ENCODE measurements around the gene ROR1.

Gene ROR1

GRCh38 chr1:64137412-64137803 is 363.6 kb downstream of the ROR1 start:
- DNase-seq (ENCODE audit: low read depth in 2 of 2) = no peak

GRCh38 chr1:64139877-64140276 is 366.1 kb downstream of the ROR1 start:
- DNase-seq (ENCODE audit: low read depth in 2 of 2) = no peak

GRCh38 chr1:64140596-64140995 is 366.8 kb downstream of the ROR1 start:
- no peak for DNase-seq (ENCODE audit: low read depth in 2 of 2)

DNA sequence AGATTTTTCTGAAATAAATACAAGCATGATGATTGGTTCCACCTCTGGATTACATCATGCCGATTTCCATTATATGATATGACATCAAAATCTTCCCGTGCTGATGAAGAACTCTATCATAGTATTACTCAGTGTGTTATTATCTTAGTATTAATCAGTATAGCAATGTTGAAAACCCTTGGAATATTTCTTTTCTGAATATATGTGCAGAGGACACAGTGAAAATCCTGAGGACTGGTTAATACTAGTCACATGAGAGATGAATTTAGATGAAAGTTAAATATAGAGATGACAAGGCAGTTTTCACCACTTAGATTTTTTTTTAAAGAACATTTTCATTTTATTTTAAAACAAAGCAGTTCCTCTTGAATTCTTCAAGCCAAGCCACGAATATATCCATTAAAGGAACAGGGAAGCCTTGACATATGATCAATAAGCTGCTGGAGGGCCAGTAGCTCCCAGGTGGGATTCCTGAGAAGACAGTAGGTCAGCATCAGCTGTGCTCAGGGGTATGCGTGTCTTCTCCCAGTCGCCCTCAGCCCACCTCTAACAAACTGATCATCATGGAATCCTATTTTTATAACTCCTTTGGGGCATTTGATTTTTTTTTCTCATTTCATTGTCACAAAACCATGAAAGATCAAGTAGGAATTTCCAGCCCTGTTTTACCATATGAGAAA is 373.4 kb downstream of the ROR1 start:
- DNase-seq (ENCODE audit: low read depth in 2 of 2) = no peak

GRCh38 chr1:64147759-64148158 is 373.9 kb downstream of the ROR1 start:
- DNase-seq (ENCODE audit: low read depth in 2 of 2) = no peak

- no peak for DNase-seq (ENCODE audit: low read depth in 2 of 2)
Observed at GRCh38 chr1:64150266-64150665, 376.4 kb downstream of the ROR1 start.

DNA sequence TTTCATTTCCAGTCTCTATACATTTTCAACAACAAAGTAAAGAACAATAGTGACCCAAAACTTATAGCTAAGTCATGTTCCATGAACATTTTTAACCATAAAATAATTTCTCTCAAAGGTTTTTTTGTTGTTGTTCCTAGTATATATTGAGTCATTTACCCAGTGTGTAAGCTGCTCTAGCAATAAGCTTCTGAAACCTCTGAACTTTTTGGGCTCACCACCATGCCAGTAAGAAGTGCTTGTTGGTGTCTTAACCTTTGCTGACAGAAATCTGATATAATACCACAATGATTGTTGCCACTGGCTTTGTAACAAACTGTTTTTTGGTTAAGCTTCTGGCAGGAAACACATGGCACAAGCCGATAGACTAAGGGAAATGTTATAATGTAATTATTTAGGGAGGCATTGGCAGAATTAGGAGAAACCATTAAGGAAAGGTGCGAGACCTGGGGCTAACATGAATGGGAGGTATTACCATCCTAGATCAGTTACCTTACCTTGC is 377.0 kb downstream of the ROR1 start:
- no peak for DNase-seq (ENCODE audit: low read depth in 2 of 2)

GRCh38 chr1:64155278-64155677 is 381.5 kb downstream of the ROR1 start:
- DNase-seq (ENCODE audit: low read depth in 2 of 2) = no peak

DNA sequence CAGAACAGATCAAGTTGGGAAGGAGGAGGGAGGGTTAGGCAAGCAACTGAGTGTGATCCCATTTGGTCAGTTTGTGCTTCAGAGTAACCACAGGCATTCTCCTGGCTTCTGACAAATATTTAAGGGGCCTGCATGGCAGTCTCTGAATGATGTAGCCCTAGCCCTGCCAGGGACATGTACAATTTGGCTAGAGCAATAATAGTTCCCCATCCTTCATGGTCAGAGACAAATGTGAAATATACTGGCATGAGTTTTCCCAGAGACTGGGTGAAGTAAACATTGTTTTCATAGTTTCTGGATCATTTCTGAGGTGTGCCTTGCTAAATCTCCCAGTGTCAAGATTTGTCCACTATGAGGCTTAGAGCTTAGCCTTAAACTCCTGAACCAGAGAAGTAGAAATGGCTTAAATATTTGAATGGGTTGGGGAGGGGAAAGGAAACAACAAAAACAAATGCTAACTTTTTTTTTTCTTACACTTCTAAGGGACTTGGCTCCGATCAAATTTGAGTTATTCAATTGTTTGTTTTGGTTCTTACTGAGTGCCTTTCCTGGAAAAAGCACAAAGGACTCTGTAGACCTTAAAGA is 387.6 kb downstream of the ROR1 start:
- DNase-seq (ENCODE audit: low read depth in 2 of 2) = no peak

- DNase-seq (ENCODE audit: low read depth in 2 of 2) = no peak
Observed at GRCh38 chr1:64162151-64162550, 388.3 kb downstream of the ROR1 start.

DNA sequence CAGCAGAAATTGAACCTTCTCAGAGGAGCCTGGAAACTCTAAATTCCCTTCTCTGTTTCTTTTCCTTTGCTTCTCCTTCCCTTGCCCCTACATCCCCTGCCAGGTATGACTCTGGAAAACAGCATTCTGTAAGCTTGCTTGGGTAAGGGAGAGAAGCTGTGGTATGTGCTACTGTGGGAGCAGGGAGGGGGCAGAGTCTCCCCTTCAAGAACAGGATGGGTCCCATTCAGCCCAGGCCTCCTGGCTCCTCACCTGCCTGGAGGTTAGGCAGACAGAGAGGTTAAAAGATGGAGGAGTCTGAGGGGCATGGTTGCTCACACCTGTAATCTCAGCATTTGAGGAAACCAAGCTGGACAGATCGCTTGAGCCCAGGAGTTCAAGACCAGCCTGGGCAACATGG is 389.0 kb downstream of the ROR1 start:
- no peak for DNase-seq (ENCODE audit: low read depth in 2 of 2)

- no peak for DNase-seq (ENCODE audit: low read depth in 2 of 2)
Observed at GRCh38 chr1:64163431-64163830, 389.6 kb downstream of the ROR1 start.

- no peak for DNase-seq (ENCODE audit: low read depth in 2 of 2)
Observed at GRCh38 chr1:64163970-64164369, 390.2 kb downstream of the ROR1 start.

GRCh38 chr1:64166629-64167028 is 392.8 kb downstream of the ROR1 start:
- DNase-seq (ENCODE audit: low read depth in 2 of 2) = no peak

DNA sequence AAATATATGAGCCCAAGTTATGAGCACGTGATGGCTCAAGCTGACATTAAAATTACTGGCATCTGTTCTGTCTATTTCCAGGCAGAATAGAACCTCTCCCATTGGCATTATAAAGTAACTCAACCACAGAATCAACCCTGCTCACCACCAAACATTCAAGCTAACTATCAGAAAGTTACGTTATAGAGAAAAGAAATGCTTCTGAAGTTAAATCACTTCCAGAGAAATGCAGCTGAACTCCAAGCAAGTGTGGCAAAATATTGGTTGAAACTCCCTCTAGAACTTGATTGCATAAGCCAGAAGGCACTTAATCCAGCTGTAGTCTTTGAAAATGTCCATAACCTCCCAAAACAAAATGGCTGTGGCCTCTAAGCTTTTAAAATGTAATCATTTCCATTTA is 393.4 kb downstream of the ROR1 start:
- no peak for DNase-seq (ENCODE audit: low read depth in 2 of 2)

GRCh38 chr1:64171246-64171645 is 397.4 kb downstream of the ROR1 start:
- no peak for DNase-seq (ENCODE audit: low read depth in 2 of 2)

GRCh38 chr1:64171797-64172281 is 398.0 kb downstream of the ROR1 start:
- DNase-seq (ENCODE audit: low read depth in 2 of 2) = no peak

DNA sequence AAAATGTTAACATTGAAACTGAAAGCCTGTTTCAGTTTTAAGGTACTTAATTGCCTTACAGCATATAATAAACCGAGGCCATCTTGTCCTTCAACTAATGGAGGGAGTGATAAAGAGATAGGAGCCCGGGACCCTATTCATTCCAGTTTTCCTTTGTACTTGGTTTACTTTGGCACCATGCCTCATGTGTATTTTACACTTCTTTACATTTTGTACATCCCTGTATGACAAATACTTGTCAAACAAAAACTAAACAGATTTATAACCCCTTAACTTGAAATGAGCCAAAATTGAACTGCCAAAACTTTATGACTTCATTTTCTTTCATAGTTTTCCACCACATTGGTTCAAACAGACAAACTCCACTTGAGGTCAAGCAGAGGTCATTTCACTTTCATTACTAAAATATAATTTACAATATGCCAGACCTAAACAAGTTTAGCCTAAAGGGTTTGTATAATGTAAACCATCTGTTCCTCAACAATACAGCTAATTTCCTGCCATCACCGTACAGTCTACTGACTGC is 398.7 kb downstream of the ROR1 start:
- DNase-seq (ENCODE audit: low read depth in 2 of 2) = no peak

DNA sequence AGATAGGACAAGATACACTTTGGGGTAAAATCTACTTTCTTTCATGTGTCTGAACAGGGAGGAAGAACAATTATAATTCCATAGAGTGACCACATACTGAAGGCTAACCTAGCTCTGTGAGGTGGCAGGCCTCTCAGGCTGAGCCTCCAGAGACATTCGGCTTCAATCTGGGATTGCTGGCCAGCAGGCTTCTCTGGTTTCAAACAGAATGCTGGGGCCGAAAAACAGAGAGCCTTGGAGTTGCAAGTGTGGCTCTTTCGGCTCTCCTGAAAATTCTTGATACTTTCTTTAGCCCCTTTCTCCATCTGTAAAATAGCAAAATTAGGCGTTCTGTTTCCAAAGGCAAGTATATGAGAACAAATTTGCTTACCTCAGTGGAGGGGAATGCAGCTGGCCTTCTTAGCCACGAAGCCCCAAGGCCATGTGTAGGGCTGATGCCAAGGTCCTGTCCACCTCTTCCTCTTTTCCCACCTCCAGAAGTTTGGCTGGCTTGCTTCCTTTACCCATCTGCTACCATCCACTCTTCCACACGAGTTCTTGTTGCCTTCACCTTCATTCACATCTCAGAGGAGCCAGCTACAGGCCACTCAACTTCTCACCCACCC is 399.6 kb downstream of the ROR1 start:
- no peak for DNase-seq (ENCODE audit: low read depth in 2 of 2)

- no peak for DNase-seq (ENCODE audit: low read depth in 2 of 2)
Observed at GRCh38 chr1:64175639-64176038, 401.8 kb downstream of the ROR1 start.

DNA sequence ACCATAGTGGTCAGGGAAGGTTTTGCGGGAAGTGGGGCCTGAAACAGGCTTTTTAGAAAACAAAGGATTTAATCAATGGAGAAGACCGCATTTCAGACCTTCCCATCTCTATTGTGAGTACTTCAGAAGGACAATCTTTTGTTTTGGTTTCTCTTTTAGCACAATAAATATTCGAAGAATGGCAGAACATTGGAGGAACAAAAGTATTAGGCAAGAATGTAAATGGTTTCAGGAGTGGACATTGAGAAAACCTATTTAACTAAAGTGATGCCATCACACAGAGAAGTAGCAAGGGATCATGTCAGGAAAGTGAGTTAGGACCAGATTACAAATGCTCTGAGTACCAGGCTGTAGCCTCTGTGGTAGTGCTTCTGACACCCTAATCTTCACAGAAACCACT is 402.8 kb downstream of the ROR1 start:
- DNase-seq (ENCODE audit: low read depth in 2 of 2) = no peak

GRCh38 chr1:64179588-64179987 is 405.8 kb downstream of the ROR1 start:
- DNase-seq (ENCODE audit: low read depth in 2 of 2) = no peak

- no peak for DNase-seq (ENCODE audit: low read depth in 2 of 2)
Observed at GRCh38 chr1:64182207-64182606, 408.4 kb downstream of the ROR1 start.
